Stimulated activated CD4-positive, alpha-beta T cell treated with anti-CD3 and anti-CD28 coated beads, TNF-alpha, amount 100 ng/mL, for 4 hours (primary cell): Measurements from ENCODE around the gene NR4A3.
"Not testable (repeated sequence)": the region's sequence is repeated elsewhere in the genome, so short reads cannot be mapped to it uniquely, and the experiment has no call there.

Experiments
- DNase-seq, 3 experiments: peaks; one replicate each; pipeline ENCODE4 v3.0.0-alpha.2; 2020; ENCODE audit warnings: low read depth in 3 of 3

NR4A3 gene

GRCh38 chr9:99821396-99822108 lies at the start of gene NR4A3:
Gene NR4A3 (plus strand): TSS chr9:99821885. CDS start chr9:99828043, 6,158 bp downstream.
- DNase-seq = peak; percentile 56 to 80 (median 80)

DNA sequence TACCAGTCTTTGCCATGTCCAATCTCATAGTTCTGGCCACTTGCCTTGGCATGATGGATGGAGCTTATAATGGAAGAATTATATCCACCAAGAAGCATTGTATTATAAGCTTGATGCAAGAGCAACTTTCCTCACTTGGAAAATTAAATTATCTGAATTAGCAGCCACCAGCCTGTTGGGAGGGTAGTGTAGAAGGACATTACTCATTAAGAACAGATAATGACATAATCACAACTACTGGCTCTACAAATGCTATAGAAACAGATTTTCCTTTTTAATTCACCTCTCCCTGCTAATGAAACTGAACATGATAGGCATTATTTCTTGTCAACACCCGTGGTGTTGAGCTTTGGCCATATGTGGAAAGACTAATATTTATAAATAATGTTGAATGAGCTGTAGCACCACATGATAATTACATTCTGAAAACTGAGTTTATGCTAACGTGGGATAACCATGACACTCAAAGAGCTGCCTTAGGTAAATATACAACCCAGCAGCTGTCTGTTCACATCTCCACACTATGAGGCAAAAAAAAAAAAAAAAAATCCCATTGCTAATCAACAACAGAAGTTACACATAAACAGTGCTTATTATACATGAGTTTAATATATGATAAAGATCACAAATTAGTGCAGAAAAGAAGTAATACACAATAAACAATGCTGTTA lies 48.1 kb upstream of the NR4A3 start:
- DNase-seq = no peak

DNA sequence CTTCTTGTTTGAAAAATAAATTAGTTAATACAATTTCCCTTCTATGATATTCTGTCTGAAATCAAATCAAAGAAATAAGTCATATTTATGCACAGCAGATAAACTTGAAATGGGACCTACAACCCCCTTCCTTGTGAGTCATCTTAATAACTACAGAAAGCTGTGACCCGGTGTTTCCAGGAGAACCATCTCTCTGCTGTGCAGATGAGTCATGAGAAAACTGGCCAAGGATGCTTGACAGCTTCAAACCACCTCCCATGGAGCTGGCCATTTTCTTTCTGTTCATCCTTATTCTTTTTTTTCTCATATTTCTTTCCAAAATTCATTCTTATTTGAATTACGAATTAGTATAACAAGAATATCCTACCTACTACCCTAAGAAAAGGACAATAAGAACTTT lies 43.4 kb upstream of the NR4A3 start:
- no peak for DNase-seq

GRCh38 chr9:99778836-99779235 lies 42.8 kb upstream of the NR4A3 start:
- DNase-seq = no peak

DNA sequence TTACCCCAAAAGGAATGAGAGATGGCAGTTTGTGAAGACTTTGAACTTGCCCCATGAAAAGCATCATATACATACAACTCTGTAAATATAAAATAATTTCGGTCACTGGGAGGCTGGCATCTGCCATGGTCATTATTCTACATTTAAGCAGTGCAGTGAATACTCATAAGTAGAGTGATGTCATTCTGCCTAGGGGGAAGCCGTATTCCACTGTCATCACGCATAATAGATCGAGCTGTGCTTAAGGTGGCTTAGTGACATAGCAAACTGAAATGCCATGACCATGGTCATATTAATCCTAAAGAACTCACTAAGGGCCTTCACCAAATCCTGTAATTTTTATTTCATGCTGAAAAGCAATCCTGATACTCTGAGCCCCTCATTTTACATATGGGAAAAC lies 42.4 kb upstream of the NR4A3 start:
- DNase-seq = no peak

DNA sequence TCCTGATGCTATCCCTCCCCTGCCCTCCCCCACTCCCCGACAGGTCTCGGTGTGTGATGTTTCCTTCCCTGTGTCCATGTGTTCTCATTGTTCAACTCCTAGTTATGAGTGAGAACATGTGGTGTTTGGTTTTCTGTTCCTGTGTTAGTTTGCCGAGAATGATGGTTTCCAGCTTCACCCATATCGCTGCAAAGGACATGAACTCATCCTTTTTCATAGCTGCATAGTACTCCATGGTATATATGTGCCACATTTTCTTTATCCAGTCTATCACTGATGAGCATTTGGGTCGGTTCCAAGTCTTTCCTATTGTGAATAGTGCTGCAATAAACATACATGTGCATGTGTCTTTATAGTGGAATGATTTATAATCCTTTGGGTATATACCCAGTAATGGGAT lies 39.3 kb upstream of the NR4A3 start:
- DNase-seq = not testable (repeated sequence)

GRCh38 chr9:99782962-99783718 lies 38.5 kb upstream of the NR4A3 start:
- DNase-seq = no peak

GRCh38 chr9:99783799-99784198 lies 37.9 kb upstream of the NR4A3 start:
- DNase-seq = no peak

GRCh38 chr9:99785010-99785590 lies 36.6 kb upstream of the NR4A3 start:
- DNase-seq = no peak

GRCh38 chr9:99787556-99787955 lies 34.1 kb upstream of the NR4A3 start:
- DNase-seq = no peak

- DNase-seq = no peak
Observed at GRCh38 chr9:99793528-99793927, 28.2 kb upstream of the NR4A3 start.

DNA sequence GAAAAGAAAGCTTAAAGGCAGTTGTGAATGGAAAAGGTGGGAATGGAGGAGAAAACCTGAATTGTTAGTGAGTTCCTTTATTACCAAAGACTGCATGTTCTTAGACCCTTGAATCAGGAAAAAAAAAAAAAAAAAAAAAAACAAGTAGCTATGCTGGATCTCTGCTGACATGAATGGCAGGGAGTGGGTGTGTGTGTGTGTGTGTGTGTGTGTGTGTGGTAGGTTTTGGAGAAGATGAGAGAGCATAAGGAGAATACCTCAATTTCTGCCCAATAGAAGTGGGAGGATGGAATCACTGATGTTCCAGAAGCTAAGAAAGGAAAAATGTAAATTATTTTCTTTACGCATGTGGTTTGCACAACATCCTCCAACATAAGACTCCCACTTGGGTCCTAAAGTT lies 25.5 kb upstream of the NR4A3 start:
- DNase-seq = no peak

DNA sequence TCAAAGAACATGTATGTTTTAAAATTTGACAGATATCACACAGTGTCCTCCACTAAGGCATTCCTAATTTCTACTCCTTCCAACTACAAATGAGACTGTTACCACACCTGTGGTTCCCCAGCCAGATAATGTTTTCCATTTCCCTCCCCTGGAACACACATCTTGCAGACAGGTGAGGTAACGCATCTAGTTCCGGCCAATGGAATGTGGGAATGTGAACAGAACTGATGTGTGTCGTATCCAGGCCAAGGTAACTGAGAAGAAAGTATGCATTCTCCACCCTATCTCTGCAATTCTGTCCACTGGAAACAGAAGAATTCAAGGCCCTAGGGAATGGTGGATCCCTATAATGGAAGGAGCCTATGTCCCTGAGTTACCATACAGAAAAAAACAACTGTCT lies 19.9 kb upstream of the NR4A3 start:
- DNase-seq = no peak

- no peak for DNase-seq
Observed at GRCh38 chr9:99803694-99804093, 18.0 kb upstream of the NR4A3 start.

- DNase-seq = peak; percentile 24 to 55 (median 38)
Observed at GRCh38 chr9:99807276-99807852, 14.3 kb upstream of the NR4A3 start.

GRCh38 chr9:99807956-99808355 lies 13.7 kb upstream of the NR4A3 start:
- no peak for DNase-seq

GRCh38 chr9:99808454-99808853 lies 13.2 kb upstream of the NR4A3 start:
- no peak for DNase-seq

DNA sequence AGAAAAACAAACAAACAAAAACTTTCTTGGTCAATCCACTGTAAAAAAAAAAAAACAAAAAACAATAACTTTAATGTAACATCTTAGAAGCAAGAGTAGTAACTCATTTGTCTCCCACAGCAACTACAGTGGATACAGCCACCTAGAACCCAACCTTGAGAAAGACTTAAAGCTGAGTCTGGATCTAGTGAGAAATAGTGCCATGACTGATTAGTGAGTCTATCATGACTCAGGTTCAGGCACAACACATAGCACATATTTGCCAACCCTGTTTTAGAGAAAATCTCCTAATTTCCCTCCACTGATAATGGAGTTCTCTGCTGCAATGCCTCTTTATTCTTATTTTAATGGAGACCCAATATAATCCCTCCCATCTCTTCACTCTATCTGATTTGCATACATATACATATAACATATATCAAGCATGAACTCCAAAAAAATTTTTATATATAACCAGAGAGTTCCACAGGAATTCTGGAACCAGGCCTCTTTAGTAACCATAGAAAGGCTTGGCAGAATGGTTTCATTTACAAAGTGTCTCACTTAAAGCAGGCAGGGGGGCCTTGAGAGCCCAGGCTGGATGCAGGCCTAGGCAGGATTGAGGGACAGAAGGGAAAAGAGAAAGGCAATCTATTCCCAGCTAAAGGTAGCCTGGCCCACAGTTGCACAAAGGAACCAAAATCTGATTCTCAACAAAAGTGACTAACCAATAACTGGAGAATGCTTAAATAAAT lies 11.9 kb upstream of the NR4A3 start:
- DNase-seq = no peak

GRCh38 chr9:99811172-99811571 lies 10.5 kb upstream of the NR4A3 start:
- no peak for DNase-seq

GRCh38 chr9:99811598-99812383 lies 9.9 kb upstream of the NR4A3 start:
- no peak for DNase-seq

- DNase-seq = no peak
Observed at GRCh38 chr9:99813739-99814138, 7.9 kb upstream of the NR4A3 start.
